ENCODE measurements around the gene UQCRHL.

- TF ChIP-seq, protein P1, sequence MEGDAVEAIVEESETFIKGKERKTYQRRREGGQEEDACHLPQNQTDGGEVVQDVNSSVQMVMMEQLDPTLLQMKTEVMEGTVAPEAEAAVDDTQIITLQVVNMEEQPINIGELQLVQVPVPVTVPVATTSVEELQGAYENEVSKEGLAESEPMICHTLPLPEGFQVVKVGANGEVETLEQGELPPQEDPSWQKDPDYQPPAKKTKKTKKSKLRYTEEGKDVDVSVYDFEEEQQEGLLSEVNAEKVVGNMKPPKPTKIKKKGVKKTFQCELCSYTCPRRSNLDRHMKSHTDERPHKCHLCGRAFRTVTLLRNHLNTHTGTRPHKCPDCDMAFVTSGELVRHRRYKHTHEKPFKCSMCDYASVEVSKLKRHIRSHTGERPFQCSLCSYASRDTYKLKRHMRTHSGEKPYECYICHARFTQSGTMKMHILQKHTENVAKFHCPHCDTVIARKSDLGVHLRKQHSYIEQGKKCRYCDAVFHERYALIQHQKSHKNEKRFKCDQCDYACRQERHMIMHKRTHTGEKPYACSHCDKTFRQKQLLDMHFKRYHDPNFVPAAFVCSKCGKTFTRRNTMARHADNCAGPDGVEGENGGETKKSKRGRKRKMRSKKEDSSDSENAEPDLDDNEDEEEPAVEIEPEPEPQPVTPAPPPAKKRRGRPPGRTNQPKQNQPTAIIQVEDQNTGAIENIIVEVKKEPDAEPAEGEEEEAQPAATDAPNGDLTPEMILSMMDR (IDR thresholded peaks at IDR 0.05), result no peak
- TF ChIP-seq RARB (CRISPR knock-in tag; IDR thresholded peaks at IDR 0.05) (peak; percentile 48; the same call in 1 of the 2 replicates), POLR2A (IDR thresholded peaks at IDR 0.05; ENCODE audit: low read length) (peak; percentile 5; the same call in 1 of the 2 replicates), RNF2 (IDR thresholded peaks at IDR 0.05; ENCODE audit: borderline replicate concordance, low read depth) (no peak), HEYL (CRISPR knock-in tag; IDR thresholded peaks at IDR 0.05) (no peak), RAD21 (conservative IDR thresholded peaks at IDR 0.05 in 1 of 2, IDR thresholded peaks at IDR 0.05 in 1 of 2) (no peak; a peak in 1 of 5 replicates)
These were observed 7.3 kb downstream of the UQCRHL start for GRCh38 chr1:15799928-15800835.

Data from A549 (cell line).